Mesangial cell (primary cell): Measurements from ENCODE around the gene PCBP4. TPM values are rescaled to one million over a fixed set of nuclear protein-coding genes. Genes with fewer than 3 reads are reported as not detected.

ENCODE experiments used
- total RNA-seq: library from RNA; depleted of rRNA; stranded (reverse); fragments of >200 nt; gene quantifications from 2 replicates; pipeline ENCODE4 v1.2.3, GENCODE V29; 2015

Gene PCBP4
- total RNA-seq, result 68.7 and 81.2 TPM in 2 replicates

GRCh38 chr3:51967384-51968169 lies at the start of gene PCBP4:
Gene PCBP4, minus strand, starts transcription at chr3:51967454. Its CDS starts 6,214 bp downstream, at chr3:51961240.

GRCh38 chr3:51995346-51996163 lies 28.3 kb upstream of the PCBP4 start, which contains the start of gene RPL29:
Gene RPL29, minus strand, starts transcription at chr3:51995895. Its CDS starts 434 bp downstream, at chr3:51995461.

DNA sequence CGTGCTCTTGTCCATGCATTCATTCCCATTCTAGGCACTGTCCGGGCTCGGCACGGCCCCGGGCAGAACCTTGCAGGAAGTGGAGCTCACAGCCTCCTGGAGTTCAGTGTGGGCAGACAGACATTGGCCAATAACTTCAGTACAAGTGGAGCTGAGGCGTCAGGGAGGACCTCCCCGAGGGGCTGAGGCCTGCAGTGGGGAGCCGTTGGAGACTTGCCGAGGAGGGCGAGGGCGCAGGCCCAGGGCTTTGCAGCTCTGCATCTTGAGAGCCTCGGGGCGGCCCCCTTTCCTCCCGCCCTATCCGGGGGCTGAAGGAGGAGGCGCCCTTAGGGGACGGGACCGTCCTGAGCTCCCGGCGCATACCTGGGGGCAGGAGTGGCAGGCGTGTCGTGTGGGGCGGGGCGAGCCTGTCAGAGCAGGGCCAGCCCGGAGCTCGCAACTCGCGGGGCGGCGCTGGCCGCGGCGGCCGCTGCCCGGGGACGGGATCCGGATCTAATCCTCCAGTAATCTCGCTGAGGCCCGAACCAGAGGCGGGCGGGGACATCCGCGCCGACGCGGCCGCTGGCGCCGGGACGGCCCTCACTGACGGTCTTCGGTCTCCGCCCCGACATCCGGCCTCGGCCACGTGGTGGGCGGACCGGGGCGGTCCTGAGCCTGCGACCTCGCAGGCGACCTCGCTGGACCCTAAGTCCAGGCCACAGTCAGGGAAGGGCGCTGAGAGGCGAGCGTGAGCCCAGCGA lies 15.8 kb upstream of the PCBP4 start, which contains the start of gene ACY1:
TSS of gene ACY1 (plus strand) at position 698 of the 740 bp plus-strand sequence. CDS start 530 bp downstream, outside the sequence.

DNA sequence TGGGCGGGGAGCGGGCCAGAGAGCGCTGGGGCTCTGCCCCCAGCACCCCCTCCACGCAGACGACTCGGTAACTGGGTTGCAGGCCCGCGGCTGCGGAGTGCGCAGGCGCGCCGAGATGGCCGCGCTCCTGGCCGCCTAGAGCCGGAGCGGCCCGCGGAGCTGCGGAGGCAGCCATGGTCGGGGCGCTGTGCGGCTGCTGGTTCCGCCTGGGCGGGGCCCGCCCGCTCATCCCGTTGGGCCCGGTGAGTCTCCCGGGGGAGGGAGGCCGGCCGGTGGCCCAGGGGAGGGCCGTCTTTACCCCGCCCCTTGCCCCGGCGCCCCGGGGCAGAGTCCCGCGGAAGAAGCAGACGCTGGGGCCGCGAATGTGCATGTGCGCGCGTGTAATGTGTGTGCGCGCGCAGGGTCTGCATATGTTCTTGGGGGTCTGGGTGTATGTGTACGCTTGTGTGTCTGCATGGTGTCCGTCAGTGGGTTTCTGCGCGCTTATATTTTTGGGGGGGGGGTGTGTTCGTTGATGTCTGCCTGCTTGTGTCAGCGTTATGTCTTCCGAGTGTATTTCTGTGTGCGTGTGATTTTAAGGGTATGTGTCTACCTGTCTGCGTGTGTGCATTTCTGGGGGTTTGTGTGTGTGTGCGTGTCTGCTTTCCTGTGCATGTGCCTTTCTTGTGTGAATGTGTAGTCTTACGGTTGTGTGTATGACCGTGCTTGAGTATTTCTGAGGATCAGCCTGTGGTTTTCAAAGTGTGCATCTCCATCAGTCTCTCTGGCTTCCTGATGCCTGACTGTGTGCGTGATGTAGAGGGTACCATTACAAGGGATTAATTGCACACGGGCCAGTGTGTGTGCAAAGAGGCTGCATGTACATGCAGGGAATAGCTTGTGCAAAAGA lies 8.0 kb upstream of the PCBP4 start, which contains the start of gene ABHD14A:
TSS of gene ABHD14A (plus strand) at position 102 of the 889 bp plus-strand sequence. CDS start at position 174, 72 bp downstream.

GRCh38 chr3:51955175-51955892 lies 11.9 kb downstream of the PCBP4 start, which contains the start of gene GPR62:
Gene GPR62, plus strand, starts transcription at chr3:51955381. Its CDS starts 272 bp downstream, at chr3:51955653.

GRCh38 chr3:51941798-51942602 lies 25.3 kb downstream of the PCBP4 start, which contains the start of the genes PARP3 and RRP9:
Gene PARP3, plus strand, starts transcription at chr3:51942363. Its CDS starts 993 bp downstream, at chr3:51943356.
Gene RRP9, minus strand, starts transcription at chr3:51941904. Its CDS starts 37 bp downstream, at chr3:51941867.

Other genes with a start within 250 kb of the PCBP4 start
- not detected in 2 replicates for gene IQCF6, start 188.2 kb downstream of the PCBP4 start, total RNA-seq
- gene IQCF2, start 105.8 kb downstream of the PCBP4 start, total RNA-seq, result not detected in 2 replicates
- gene IQCF5, start 91.9 kb downstream of the PCBP4 start, total RNA-seq, result not detected in 2 replicates
- not detected in 2 replicates for gene IQCF1, start 64.1 kb downstream of the PCBP4 start, total RNA-seq
- gene RRP9, start 25.6 kb downstream of the PCBP4 start, total RNA-seq, result 19.0 and 38.0 TPM in 2 replicates
- 10.8 and 19.9 TPM in 2 replicates for gene PARP3, start 25.1 kb downstream of the PCBP4 start, total RNA-seq
- 0.25 and 0.49 TPM in 2 replicates for gene GPR62, start 12.1 kb downstream of the PCBP4 start, total RNA-seq
- gene ABHD14B, start 6.6 kb upstream of the PCBP4 start, total RNA-seq, result 26.1 and 81.4 TPM in 2 replicates
- 24.8 and 44.9 TPM in 2 replicates for gene ABHD14A, start 7.6 kb upstream of the PCBP4 start, total RNA-seq
- gene ACY1, start 16.1 kb upstream of the PCBP4 start, total RNA-seq, result 50.8 and 54.1 TPM in 2 replicates
- gene RPL29, start 28.4 kb upstream of the PCBP4 start, total RNA-seq, result 1,554 and 1,953 TPM in 2 replicates
- 25.4 and 32.1 TPM in 2 replicates for gene DUSP7, start 89.1 kb upstream of the PCBP4 start, total RNA-seq
- gene POC1A, start 187.0 kb upstream of the PCBP4 start, total RNA-seq, result 3.9 and 34.7 TPM in 2 replicates
- 48.4 and 49.0 TPM in 2 replicates for gene ALAS1, start 230.7 kb upstream of the PCBP4 start, total RNA-seq